Measurements from ENCODE around the gene DNAJC1.

- TF ChIP-seq CTCF (IDR thresholded peaks at IDR 0.05), result no peak
- TF ChIP-seq, protein P1, sequence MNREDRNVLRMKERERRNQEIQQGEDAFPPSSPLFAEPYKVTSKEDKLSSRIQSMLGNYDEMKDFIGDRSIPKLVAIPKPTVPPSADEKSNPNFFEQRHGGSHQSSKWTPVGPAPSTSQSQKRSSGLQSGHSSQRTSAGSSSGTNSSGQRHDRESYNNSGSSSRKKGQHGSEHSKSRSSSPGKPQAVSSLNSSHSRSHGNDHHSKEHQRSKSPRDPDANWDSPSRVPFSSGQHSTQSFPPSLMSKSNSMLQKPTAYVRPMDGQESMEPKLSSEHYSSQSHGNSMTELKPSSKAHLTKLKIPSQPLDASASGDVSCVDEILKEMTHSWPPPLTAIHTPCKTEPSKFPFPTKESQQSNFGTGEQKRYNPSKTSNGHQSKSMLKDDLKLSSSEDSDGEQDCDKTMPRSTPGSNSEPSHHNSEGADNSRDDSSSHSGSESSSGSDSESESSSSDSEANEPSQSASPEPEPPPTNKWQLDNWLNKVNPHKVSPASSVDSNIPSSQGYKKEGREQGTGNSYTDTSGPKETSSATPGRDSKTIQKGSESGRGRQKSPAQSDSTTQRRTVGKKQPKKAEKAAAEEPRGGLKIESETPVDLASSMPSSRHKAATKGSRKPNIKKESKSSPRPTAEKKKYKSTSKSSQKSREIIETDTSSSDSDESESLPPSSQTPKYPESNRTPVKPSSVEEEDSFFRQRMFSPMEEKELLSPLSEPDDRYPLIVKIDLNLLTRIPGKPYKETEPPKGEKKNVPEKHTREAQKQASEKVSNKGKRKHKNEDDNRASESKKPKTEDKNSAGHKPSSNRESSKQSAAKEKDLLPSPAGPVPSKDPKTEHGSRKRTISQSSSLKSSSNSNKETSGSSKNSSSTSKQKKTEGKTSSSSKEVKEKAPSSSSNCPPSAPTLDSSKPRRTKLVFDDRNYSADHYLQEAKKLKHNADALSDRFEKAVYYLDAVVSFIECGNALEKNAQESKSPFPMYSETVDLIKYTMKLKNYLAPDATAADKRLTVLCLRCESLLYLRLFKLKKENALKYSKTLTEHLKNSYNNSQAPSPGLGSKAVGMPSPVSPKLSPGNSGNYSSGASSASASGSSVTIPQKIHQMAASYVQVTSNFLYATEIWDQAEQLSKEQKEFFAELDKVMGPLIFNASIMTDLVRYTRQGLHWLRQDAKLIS (CRISPR knock-in tag; IDR thresholded peaks at IDR 0.05; ENCODE audit: borderline replicate concordance), result no peak
- TF ChIP-seq, protein P2, sequence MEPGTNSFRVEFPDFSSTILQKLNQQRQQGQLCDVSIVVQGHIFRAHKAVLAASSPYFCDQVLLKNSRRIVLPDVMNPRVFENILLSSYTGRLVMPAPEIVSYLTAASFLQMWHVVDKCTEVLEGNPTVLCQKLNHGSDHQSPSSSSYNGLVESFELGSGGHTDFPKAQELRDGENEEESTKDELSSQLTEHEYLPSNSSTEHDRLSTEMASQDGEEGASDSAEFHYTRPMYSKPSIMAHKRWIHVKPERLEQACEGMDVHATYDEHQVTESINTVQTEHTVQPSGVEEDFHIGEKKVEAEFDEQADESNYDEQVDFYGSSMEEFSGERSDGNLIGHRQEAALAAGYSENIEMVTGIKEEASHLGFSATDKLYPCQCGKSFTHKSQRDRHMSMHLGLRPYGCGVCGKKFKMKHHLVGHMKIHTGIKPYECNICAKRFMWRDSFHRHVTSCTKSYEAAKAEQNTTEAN (CRISPR knock-in tag; IDR thresholded peaks at IDR 0.05), result no peak
- no peak for TF ChIP-seq ZNF263 (CRISPR knock-in tag; IDR thresholded peaks at IDR 0.05; ENCODE audit: low read depth)
- no peak for TF ChIP-seq MAX (CRISPR knock-in tag; IDR thresholded peaks at IDR 0.05)
- TF ChIP-seq JUN (CRISPR knock-in tag; IDR thresholded peaks at IDR 0.05), result no peak
- no peak for TF ChIP-seq ETV6 (CRISPR knock-in tag; IDR thresholded peaks at IDR 0.05)
- TF ChIP-seq ATF3 (CRISPR knock-in tag; conservative IDR thresholded peaks at IDR 0.05), result no peak
These were observed 46.1 kb upstream of the DNAJC1 start for GRCh38 chr10:22049635-22050034.

Measured in WTC11 (cell line).